Measurements from ENCODE around the gene CALN1.

Gene CALN1

GRCh38 chr7:72183835-72184234 is 228.3 kb downstream of the CALN1 start:
- no peak for DNase-seq (ENCODE audit: low spot score)

GRCh38 chr7:72182036-72182435 is 230.1 kb downstream of the CALN1 start:
- no peak for DNase-seq (ENCODE audit: low spot score)

GRCh38 chr7:72176875-72177274 is 235.3 kb downstream of the CALN1 start:
- no peak for DNase-seq (ENCODE audit: low spot score)

- DNase-seq (ENCODE audit: low spot score) = no peak
Observed at GRCh38 chr7:72170475-72170874, 241.7 kb downstream of the CALN1 start.

GRCh38 chr7:72163271-72163670 is 248.9 kb downstream of the CALN1 start:
- DNase-seq (ENCODE audit: low spot score) = no peak

GRCh38 chr7:72161534-72161933 is 250.6 kb downstream of the CALN1 start:
- DNase-seq (ENCODE audit: low spot score) = no peak

- no peak for DNase-seq (ENCODE audit: low spot score)
Observed at GRCh38 chr7:72159911-72160310, 252.2 kb downstream of the CALN1 start.

- no peak for DNase-seq (ENCODE audit: low spot score)
Observed at GRCh38 chr7:72156671-72157070, 255.5 kb downstream of the CALN1 start.

GRCh38 chr7:72153132-72153512 is 259.0 kb downstream of the CALN1 start:
- DNase-seq (ENCODE audit: low spot score) = no peak

- no peak for DNase-seq (ENCODE audit: low spot score)
Observed at GRCh38 chr7:72152161-72153131, 259.7 kb downstream of the CALN1 start.

- DNase-seq (ENCODE audit: low spot score) = no peak
Observed at GRCh38 chr7:72140566-72140965, 271.6 kb downstream of the CALN1 start.

GRCh38 chr7:72127136-72127535 is 285.0 kb downstream of the CALN1 start:
- no peak for DNase-seq (ENCODE audit: low spot score)

GRCh38 chr7:72123913-72124312 is 288.2 kb downstream of the CALN1 start:
- DNase-seq (ENCODE audit: low spot score) = no peak

- no peak for DNase-seq (ENCODE audit: low spot score)
Observed at GRCh38 chr7:72118366-72118765, 293.8 kb downstream of the CALN1 start.

GRCh38 chr7:72114129-72114528 is 298.0 kb downstream of the CALN1 start:
- DNase-seq (ENCODE audit: low spot score) = no peak

GRCh38 chr7:72112992-72113391 is 299.1 kb downstream of the CALN1 start:
- DNase-seq (ENCODE audit: low spot score) = no peak

GRCh38 chr7:72112530-72112929 is 299.6 kb downstream of the CALN1 start:
- DNase-seq (ENCODE audit: low spot score) = no peak

GRCh38 chr7:72111086-72111485 is 301.1 kb downstream of the CALN1 start:
- no peak for DNase-seq (ENCODE audit: low spot score)

GRCh38 chr7:72109566-72109965 is 302.6 kb downstream of the CALN1 start:
- no peak for DNase-seq (ENCODE audit: low spot score)

- DNase-seq (ENCODE audit: low spot score) = no peak
Observed at GRCh38 chr7:72106405-72106804, 305.7 kb downstream of the CALN1 start.

GRCh38 chr7:72101444-72101843 is 310.7 kb downstream of the CALN1 start:
- DNase-seq (ENCODE audit: low spot score) = no peak

- DNase-seq (ENCODE audit: low spot score) = no peak
Observed at GRCh38 chr7:72099784-72100183, 312.4 kb downstream of the CALN1 start.

- DNase-seq (ENCODE audit: low spot score) = no peak
Observed at GRCh38 chr7:72098807-72099580, 313.1 kb downstream of the CALN1 start.
